ENCODE results near the gene MTFR1L. TPM values are rescaled to one million over a fixed set of nuclear protein-coding genes. Genes with fewer than 3 reads are reported as not detected.

MTFR1L gene
- total RNA-seq, 1 experiment from 2014 or later: 41.7 TPM

DNA sequence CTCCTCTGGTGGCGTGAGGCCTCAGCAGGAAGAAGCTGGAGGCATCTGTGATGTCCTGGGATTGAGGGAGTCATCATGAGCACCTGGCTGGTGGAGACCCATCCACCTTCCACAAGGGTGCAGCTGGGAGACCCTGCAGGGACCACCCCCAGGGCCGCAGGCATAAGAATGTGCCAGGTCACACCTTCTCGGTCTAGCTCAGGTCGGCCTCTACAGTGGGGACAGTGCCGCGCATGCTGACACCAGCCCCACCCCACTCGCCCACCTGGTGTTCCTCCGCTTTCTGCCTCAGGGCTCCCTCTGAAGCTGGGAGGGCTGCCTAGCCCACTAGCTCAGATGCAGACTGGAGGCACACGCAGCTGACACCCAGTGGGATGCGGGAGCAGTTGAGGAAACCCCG lies 61.5 kb downstream of the MTFR1L start:
- intact Hi-C loops (cut with micrococcal nuclease; ENCODE audit: unreplicated experiment): no loop called here
- ChIA-PET POLR2A (ENCODE audit: unreplicated experiment) (interaction anchor here (0.6 kb wide), 1 partner anchor 977 kb away, joined by 6 read pairs; no protein-coding TSS in a partner anchor), CTCF (no interaction called here)
- Histone ChIP-seq H3F3A (ENCODE audit: insufficient read depth, low read depth) (peaks cover 6% of the 10 kb centered on the region), H3K27me3 (ENCODE audit: insufficient read depth, low read depth) (no peaks in the 10 kb centered on the region), H3K4me2 (no peak overlapping the region), H3K36me3 (ENCODE audit: low read depth) (no peaks in the 10 kb centered on the region), H3K79me2 (ENCODE audit: low read depth) (no peaks in the 10 kb centered on the region), H3K4me1 (replicated peaks; ENCODE audit: insufficient read depth) (peaks cover 31% of the 10 kb centered on the region), H3K4me3 (no peak overlapping the region), H3K9me2 (ENCODE audit: insufficient read depth) (no peaks in the 10 kb centered on the region), H3K9me3 (ENCODE audit: insufficient read depth, low read depth) (no peaks in the 10 kb centered on the region), H2AFZ (no peak overlapping the region), H3K27ac (no peak overlapping the region), H4K20me1 (ENCODE audit: insufficient read depth) (no peaks in the 10 kb centered on the region)
- TF ChIP-seq EZH2 (IDR thresholded peaks at IDR 0.05; ENCODE audit: low read depth) (no peak), CTCF (conservative IDR thresholded peaks at IDR 0.05) (no peak)
- no TSS peak for BruUV-seq (replicated peaks)
- no peak for DNase-seq

Other genes with a start within 250 kb of the MTFR1L start
- gene MAN1C1, start 203.2 kb upstream of the MTFR1L start, total RNA-seq (2021): 0.41 and 0.48 TPM in 2 replicates
- 39.0 and 44.3 TPM in 2 replicates for gene SELENON, start 19.8 kb upstream of the MTFR1L start, total RNA-seq (2021)
- 11.0 and 11.3 TPM in 2 replicates for gene AUNIP, start 39.5 kb downstream of the MTFR1L start, total RNA-seq (2021)
- 30.2 and 34.0 TPM in 2 replicates for gene PAQR7, start 55.8 kb downstream of the MTFR1L start, total RNA-seq (2021)
- gene STMN1, start 86.5 kb downstream of the MTFR1L start, total RNA-seq (2021): 302 and 349 TPM in 2 replicates
- 13.0 and 13.9 TPM in 2 replicates for gene PAFAH2, start 178.1 kb downstream of the MTFR1L start, total RNA-seq (2021)
- gene EXTL1, start 201.8 kb downstream of the MTFR1L start, total RNA-seq (2021): 0.13 and 0.63 TPM in 2 replicates
- not detected in 2 replicates for gene SLC30A2, start 226.2 kb downstream of the MTFR1L start, total RNA-seq (2021)
- gene TRIM63, start 247.7 kb downstream of the MTFR1L start, total RNA-seq (2021): not detected in 2 replicates